Measurements from ENCODE around the gene RIMBP2.

The RIMBP2 gene

DNA sequence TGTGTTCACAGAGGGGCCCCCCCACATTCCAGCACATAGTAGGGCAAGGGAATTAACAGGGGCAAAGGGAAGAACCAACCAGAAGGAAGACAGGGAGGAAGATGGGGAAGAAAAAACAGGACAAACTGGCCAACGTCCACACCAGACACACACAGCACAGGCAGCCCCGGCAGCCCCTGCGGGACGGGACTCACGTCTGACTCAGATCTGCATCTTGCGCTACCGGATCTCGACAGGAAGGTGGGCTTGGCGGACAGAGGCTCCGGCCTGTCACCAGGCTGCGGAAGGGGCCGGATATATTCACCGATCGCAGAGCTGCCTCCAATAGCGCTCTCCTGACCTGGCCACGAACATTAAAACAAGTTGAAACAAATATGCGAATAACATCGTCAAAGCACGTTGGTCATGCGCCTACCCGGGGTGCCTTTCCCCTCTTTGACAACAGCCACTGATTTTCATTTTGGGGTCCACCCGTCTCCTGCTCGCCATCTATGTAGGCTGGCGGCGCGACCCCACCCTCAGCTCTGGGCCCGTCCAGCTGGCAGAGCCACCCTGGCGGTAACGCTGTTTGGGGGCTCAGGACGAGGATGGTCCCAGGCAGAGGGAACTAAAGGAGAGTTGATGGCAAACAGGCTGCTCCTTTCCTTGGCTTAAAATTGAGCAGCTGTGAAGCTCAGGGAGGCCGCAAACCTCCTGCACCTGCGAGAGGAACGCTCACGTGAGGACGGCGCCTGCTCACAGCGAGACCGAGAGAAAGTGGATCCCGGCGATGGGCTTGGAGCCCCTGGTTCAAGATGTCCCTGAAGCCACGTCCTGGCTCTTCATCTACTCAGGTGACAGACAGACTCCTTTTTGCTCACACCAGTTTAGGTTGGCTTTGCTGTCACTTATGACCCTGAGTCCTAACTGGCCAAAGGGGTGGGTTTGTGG, 264.8 kb downstream of the RIMBP2 start (continued):
- TF ChIP-seq ZNF202 (tag by site-specific recombination; IDR thresholded peaks at IDR 0.05; ENCODE audit: borderline replicate concordance), result no peak
- no peak for TF ChIP-seq PRDM2 (tag by site-specific recombination; IDR thresholded peaks at IDR 0.05; ENCODE audit: borderline replicate concordance)
- no peak for TF ChIP-seq ZSCAN4 (tag by site-specific recombination; IDR thresholded peaks at IDR 0.05)
- no peak for TF ChIP-seq ZNF214 (tag by site-specific recombination; IDR thresholded peaks at IDR 0.05; ENCODE audit: borderline replicate concordance)
- no peak for TF ChIP-seq MEIS1 (CRISPR knock-in tag; IDR thresholded peaks at IDR 0.05; ENCODE audit: borderline replicate concordance)
- no peak for TF ChIP-seq PRDM4 (tag by site-specific recombination; IDR thresholded peaks at IDR 0.05)
- no peak for TF ChIP-seq KLF16 (tag by site-specific recombination; IDR thresholded peaks at IDR 0.05)

GRCh38 chr12:130449291-130449690, 266.8 kb downstream of the RIMBP2 start:
- TF ChIP-seq PRDM4 (tag by site-specific recombination; IDR thresholded peaks at IDR 0.05) (no peak), ZNF239 (tag by site-specific recombination; IDR thresholded peaks at IDR 0.05) (no peak), ZNF426 (tag by site-specific recombination; IDR thresholded peaks at IDR 0.05) (no peak)
- H3K36me3 ChIP-seq (ENCODE audit: control insufficient read depth in 2 of 2, insufficient read depth in 1 of 2, low read length in 2 of 2), result no peaks in the 10 kb centered on the region
- ChIA-PET CTCF (no interaction called here), POLR2A (no interaction called here)
- H3K27ac ChIP-seq (ENCODE audit: extremely low read depth, low read depth, low read length), result no peak overlapping the region
- H3K9me3 ChIP-seq (ENCODE audit: control insufficient read depth, insufficient read depth, low read depth, low read length), result no peaks in the 10 kb centered on the region
- no peak overlapping the region for H3K4me3 ChIP-seq (ENCODE audit: low read depth, low read length)
- no peaks in the 10 kb centered on the region for H3K4me1 ChIP-seq (ENCODE audit: control insufficient read depth, insufficient read depth, low read length)

All from HEK293 (cell line).